GM18511 (cell line): ENCODE measurements around the gene ISCU.
"Not testable (repeated sequence)": the region's sequence is repeated elsewhere in the genome, so short reads cannot be mapped to it uniquely, and the experiment has no call there.

Experiments used
- ATAC-seq: cut with Tn5 transposase; IDR thresholded peaks from one replicate; pipeline ENCODE4 v1.9.1; 2021; ENCODE audit warnings: mild to moderate bottlenecking, moderate library complexity; ENCODE audit not compliant: unreplicated experiment

Gene ISCU

DNA sequence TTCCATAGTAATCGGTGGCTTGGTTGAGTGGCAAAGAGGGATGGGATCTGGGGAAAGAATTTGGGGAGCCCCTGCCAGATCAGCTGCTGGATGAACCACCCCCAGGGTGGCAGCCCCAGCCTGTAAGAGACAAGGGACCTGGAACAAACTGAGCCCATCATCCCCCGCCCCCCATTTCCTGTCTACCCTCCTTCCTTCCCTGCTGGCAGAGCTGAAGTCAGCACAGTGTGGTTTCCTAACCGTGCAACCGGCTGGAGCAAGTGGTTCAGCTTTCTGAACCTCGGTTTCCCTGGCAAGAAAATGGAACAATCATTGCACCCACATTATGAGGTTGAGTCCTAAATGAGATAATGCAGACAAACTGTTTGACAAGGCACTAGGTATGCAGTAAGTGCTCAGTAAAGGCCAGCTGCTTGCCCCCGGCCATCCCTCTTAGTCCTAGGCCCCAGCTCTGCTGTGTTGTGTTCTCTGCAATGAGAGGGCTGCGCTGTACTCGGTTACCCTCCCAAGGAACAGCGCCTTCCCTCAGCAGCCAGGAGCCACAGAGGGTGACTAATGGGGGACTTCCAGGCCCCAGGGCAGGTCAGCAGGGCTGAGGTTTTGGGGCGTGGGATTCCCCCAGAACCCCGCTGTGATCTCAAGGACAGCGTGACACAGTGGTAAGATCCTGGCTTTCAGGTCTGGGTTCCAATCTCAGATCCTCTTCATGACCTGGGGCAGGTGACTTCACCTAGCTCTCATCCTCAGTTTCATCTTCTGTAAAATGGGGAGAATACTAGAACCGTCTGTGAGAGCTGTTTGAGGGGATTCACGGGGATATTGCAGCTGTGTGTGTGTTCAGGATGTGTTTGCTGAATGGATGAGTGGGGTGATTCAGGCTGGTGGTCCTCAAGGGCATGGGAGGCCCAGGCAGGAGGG lies 54.8 kb downstream of the ISCU start:
- ATAC-seq: peak; percentile 81

DNA sequence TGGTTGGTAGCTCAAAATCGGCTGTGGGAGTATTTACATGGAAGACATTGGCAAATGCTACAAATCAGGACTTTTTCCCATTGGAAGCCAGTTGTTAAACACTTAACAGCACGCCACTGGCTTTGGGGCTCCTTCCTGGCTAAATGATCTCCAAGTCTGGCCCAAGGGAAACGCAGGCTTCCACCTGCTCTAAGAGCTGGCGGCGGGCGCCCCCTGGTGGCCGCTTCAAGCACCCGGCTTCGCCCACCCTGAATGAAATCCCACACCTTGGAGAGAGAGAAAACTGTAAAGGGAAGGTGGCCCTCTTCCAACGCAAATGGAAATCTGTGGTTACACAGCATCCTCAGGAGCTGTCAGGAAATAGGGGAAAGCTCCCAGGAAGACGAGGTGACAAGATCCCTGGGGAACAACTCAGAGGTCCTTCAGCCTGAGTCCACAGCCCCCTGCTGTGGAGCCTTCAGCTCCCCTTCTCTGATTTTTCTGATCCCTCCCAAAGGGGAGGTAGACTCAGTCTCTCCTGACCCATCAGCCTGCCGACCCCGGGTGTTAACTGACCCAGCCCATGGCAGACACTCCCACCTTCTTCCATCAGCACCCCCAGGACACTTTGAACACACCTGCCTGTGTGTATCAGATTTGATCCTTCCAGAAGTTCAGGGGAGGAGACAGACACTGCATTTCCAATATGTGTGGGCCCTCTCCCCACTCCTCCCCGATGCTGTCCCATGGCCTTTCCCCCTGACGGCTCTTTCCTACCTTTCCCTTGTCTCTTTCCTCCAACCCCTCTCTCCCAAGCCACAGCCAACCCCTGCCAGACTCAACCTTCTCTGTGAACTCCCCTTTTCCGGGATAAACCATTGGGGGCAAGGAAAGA lies 55.9 kb downstream of the ISCU start:
- ATAC-seq: peak; percentile 51

DNA sequence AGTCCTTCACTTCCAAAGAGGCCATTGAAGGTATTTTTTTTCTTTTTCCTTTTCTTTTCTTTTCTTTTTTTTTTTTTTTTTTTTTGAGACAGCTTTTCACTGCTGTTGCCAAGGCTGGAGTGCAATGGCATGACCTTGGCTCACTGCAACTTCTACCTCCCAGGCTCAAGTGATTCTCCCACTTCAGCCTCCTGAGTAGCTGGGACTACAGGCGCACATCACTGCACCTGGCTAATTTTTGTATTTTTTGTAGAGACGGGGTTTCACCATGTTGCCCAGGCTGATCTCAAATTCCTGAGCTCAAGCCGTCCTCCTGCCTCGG lies 56.5 kb downstream of the ISCU start:
- not testable (repeated sequence) for ATAC-seq
